HUDEP-2 (cell line): ENCODE results near the gene AQP12A.
"Not testable (repeated sequence)": the region's sequence is repeated elsewhere in the genome, so short reads cannot be mapped to it uniquely, and the experiment has no call there.

Experiments
- DNase-seq, 76 experiments: peaks; one replicate each; lab custom pipeline; 2025; ENCODE audit not compliant: unreplicated experiment in 76 of 76; lab: John Stamatoyannopoulos, UW

The AQP12A gene, protein sequence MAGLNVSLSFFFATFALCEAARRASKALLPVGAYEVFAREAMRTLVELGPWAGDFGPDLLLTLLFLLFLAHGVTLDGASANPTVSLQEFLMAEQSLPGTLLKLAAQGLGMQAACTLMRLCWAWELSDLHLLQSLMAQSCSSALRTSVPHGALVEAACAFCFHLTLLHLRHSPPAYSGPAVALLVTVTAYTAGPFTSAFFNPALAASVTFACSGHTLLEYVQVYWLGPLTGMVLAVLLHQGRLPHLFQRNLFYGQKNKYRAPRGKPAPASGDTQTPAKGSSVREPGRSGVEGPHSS

DNA sequence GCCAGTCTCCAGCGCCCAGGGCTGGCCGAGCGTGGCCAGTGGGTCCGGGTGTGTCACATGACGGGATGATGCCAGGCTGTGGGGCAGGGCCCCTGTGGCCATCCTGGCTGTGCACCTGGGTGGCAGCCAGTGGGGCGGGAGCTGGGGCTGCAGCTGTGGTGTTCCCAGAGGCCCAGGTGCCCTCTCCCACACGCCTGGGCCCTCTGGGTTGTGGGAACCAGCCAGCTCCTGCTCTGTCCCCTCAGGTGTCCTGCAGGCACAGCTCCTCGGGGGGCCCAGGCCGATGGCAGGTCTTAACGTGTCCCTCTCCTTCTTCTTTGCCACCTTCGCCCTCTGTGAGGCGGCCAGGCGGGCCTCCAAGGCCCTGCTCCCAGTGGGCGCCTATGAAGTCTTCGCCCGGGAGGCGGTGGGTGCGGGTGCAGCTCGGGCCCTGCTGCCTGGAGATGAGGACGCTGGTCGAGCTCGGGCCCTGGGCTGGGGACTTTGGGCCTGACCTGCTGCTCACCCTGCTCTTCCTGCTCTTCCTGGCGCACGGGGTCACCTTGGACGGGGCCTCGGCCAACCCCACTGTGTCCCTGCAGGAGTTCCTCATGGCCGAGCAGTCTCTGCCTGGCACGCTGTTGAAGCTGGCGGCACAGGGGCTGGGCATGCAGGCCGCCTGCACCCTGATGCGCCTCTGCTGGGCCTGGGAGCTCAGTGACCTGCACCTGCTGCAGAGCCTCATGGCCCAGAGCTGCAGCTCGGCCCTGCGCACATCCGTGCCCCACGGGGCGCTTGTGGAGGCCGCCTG is at the start of gene AQP12A:
AQP12A (plus strand) TSS at position 236 of the 790 bp plus-strand sequence; CDS start at position 284, 48 bp downstream.
- DNase-seq: not testable (repeated sequence)

DNA sequence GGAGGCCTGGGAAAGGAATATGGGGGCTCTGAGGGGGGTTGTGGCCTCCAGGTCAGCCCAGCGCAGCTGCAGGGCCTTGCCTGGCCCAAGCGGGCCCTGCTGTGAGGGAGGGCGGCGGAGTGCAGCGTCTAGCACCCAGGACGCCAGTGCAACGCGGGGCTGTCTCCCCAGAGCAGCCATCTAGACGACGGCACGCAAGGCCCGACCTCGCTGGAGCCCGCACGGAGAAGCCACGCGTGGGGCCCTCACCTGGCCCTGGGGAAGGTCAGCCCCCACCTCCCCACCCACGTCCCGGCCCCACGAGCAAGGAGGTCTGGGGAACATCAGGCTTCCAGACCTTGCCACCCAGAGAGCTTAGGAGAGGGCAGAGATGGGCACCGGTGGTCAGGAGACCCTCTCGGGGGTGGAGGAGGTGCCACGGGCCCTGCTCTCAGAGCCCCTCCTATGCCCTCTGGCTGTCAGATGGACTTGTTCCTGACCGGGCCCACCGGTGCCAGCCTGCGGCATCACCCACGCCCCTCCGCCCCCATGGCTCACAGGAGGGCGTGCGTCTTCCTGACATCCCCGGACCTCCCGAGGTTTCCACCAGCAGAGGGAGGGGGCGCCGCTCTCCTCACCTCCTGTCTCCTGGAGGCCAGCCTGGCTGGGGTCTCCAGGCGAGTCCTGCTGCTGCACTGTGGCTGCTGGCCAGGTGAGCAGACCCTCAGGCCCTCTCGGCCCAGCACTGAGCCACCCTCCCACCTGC is 49.4 kb upstream of the AQP12A start:
- no peak for DNase-seq

DNA sequence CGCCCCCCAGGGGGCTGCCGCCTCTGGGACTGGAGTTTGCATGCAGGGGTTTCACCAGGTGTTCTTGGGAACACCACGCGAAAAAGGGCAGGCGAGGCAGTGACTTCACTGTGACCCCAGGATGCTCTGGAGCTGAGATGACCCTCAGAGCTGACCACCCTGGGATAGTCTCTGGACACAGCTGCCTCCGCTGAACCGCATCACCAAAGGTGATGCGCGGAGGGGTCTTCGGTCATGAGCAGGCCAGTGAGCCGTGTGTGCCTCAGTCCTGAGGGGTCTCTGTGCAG is 48.9 kb upstream of the AQP12A start:
- no peak for DNase-seq

DNA sequence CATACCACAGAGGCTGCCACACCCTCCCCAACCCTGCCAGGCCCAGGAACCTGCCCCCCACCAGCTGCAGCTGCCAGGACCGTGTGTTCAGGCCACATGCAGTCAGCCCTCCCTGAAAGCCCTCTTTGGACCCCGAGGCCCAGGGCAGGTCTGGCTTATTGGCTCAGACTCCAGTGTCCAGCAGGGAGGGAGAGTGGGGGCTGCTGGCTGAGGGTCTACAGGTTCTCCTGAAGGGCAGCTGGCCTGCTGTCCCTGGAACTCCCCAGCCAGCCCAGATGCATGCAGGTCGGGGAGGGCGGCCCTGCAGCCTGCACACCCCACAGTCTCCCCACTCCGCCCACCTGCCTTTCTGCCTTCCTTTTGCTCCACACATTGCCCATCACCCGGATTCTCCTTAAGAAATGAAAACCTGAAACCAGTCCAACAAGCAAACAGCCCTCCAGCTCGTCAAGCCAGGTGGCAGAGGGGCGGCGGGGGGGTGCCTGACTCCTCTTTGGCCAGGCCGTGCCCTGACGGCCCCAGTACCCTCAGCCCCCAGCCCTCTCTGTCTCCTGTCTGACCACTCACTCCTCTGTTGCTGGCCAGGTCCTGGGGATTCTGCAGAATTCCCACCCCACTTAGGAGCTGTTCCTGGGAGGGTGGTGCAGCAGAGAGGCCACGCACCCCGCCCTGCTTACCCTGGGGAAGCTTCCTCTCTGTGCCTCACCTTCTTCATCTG is 48.4 kb upstream of the AQP12A start:
- no peak for DNase-seq

DNA sequence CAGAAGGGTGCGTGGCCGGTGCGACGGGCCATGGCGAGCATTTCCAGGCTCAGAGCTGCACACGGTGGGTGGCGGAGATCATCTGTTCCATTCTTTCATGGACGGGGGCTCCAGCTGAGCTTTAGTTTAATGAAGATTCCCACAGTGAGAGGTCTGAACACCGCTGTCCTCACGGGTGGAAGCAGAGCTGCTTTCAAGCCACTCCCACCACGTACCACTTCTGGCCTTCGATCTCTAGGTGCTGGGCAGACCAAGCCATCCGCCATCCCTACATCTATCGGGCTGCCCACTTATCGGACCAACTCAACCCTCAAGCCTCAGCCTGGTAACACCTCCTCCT is 47.9 kb upstream of the AQP12A start:
- DNase-seq: no peak

DNA sequence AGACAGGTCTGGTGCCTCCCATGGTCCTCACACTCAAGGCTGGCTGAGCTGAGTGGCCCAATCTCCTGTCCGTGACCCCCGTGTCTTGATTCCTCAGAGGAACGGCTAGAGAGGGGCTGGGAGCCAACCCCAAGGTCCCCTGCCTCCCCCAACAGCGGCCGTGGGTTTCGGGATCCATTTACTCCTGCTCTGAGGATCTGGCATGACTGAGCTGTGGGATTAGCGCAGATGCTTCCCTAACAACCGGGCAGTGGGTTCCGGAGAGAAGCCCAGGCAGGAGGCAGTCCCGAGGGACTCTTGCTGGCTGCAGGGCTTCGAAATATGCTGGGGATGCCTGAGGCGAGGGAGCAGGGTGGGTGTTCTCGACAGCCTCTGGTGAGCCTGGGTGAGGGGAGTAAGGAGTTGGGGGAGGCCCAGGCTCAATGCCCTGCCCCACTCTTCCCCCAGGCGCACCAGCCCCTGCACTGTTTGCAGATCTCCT is 47.5 kb upstream of the AQP12A start:
- DNase-seq: no peak

DNA sequence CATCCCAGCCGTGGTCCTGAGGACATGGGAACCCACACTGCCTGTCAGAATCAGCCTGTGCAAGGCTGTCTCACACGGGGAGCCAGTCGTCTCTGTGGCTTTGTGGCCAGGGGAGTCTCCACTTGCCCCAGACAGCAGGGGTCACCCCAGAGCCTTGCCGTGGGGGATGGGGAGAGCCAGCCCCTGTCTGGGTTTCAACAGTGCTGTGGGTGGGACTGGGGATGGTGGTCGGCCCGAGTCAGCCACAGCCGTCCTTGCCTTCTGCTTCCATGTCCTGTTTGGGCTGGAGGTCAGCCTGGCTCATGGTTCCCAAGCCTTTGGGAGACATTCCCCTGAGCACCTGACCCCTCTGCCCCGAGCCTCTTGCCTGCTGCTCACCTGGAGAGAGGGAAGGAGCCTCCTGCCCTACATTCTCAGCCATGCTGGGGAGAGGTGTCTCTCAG is 46.8 kb upstream of the AQP12A start:
- no peak for DNase-seq

DNA sequence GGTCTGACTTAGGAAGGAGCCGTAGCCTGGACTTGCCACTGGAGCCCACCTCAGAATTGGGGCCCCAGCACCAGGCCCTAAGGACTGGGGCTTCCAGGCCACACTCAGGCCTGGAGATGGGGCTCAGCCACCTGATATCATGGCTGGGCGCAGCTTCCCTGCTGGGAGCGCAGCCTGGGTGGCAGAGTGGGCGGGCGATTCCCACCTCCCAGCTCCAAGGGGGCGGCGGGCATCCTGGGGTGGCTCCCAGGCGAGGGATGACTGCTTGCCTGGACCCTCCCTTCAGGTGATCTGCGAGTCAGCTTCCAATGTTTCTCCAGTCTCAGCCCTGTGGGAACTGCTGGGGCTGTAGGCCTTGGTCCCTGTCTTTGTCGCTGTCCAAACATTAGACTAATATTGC is 46.3 kb upstream of the AQP12A start:
- DNase-seq: no peak

DNA sequence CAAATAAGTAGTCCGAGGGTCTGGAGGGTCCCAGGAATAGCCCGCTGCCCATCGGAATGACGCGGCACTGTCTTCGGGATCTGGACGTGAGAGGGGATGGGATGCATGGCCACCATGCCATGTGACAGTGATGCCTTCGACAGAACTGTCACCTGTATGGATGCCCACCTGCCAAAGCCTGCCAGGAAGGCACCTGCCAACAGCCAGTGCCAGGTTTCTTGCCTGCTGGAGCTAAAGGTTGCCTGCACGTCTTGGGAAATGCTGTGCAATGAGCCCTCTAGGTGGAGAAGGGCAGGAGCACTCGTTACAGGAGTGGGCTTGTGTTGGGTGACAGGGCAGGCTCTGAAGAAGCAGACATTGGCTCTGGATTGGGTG is 45.9 kb upstream of the AQP12A start:
- no peak for DNase-seq

DNA sequence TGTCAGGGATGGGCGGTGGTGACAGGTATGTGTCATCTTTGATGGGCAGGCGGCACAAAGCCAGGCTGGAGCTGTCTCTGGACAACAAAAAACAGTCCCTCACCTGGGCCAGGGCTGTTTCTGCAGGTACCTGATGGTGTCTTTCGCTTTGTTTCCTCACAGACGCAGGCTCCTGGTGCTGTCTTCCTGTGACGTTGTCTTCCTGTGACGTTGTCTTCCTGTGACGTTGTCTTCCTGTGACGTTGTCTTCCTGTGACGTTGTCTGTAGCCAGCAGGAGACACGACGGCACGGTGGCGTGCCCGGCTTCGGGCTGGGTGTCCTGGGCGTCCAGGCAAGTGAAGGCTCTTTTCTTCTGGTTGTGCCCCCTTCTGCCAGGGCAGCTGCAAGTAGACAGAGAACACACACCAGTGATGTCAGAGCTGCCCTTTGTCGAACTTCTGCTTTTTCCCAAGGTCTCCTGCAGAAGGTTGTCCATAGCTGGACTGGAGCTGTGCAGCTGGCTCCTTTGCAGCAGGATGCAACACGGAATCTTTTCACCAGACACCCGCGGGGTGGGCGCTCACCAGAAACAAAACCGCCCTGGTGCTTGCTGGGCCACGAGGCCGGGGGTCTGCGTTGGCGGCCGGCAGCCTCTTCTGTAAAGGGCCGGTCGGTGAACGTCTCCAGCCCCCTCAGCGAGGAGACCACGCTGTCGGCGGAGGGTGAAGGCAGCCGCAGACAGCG is 45.3 kb upstream of the AQP12A start:
- DNase-seq: no peak

DNA sequence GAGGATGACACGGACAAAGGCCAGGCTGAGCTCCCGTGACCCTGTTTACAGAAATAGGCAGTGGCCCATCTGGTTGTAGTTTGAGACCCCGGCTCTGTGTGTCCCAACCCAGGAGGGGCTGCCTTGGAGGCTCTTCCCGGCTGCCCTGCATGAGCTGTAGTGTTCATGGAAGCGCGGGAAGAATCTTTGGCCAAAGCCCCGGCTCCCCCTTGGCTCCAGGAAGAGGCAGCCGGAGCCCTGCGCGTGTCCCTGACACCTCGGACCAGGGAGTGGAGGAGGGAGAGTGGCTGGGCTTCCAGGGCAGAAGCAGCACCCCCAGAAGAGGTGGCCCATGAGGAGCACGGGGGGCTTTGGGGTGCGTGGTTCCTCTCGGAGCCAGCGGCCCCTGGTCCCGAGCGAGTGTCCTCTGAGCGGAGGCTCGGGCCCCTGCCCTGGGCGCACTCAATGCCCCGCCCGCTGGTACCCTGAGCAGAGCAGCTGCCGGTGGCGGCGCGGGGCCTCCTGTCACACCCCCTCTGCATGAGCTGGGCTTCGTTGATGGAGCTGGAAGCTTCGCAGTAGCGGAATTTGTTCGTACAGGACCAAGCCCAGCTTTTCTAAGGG is 44.7 kb upstream of the AQP12A start:
- DNase-seq: no peak

DNA sequence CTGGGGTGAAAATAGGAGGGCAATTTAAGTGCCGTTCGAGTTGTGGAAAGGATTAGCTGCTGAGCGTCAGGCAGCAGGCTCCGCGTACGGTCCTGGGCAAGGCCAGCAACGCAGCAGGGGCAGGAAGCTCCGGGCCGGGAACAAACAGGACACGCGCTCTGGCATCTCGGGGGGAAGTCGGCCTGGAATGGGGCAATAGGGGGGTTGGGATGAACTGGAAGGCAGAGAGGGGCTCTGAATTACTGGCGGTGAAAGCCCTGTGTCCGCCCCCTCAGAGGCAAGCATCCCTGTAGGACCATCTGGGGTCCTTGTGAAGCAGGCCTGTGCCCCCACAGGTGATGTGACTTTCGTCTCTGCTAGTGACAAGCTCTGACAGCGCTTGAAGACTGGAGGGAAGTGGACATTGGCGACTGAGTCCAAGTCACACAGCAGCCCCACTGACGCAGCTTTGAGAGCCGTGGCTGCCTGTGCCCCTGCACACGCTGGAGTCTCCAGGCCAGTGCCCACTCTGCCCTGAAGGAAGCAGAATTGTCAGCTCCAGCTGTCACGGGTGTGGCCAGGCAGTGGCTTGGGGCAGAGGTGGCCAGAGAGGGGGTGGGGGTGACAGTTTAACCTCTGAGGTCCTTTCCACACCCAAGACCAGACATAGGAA is 44.0 kb upstream of the AQP12A start:
- no peak for DNase-seq

DNA sequence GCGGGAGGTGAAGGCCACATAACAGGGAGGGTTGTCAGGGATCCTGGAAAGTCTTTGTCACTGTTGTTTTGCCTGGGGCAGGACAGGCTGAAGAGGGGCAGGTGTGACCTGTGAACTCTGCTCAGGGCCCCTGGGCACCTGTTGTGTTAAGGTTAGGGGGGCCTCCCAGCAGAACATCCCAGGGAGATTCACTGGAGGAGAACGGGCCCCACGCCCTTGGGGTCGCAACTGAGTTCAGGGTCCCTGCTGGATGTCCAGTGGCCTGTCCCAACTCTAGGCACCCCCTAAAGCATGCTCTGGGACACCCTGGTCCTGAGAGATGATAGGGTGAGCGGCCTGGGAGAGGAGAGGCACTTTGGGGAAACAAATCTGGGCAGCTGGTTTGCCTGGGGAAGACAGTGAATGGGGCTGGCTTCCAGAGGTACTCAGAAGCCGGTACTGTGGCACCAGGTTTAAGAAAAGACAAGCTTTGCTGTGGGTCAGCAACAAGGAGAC is 43.5 kb upstream of the AQP12A start:
- DNase-seq: no peak

DNA sequence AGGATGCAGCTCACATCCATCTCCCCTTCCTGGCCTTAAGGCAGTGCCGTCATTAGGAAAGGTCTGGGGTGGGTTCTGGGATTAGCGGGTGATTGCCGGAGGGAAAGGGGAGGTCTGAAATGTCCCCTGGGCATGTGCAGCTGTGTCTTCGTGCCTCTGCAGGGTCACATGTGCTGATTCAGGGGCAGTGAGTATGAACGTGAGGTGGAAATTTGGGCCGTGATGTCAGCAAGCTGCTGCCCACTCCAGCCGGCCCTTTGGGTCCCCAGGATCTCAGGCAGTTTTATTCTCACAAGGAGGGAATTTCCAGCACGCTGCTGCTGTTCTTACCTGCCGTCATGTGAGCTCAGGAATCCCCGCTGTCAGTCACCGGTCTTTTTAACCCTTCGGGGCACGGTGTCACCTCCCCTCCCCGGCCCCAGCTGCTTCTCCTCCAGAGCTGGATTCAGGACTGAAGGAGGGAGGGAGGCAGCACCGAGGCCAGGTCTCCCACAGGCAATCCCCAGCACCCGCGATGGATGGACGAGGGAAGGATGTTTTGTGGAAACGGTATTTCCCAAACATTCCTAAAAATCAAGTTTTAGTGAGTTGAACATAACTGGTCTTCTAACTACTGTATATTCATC is 42.9 kb upstream of the AQP12A start:
- no peak for DNase-seq

DNA sequence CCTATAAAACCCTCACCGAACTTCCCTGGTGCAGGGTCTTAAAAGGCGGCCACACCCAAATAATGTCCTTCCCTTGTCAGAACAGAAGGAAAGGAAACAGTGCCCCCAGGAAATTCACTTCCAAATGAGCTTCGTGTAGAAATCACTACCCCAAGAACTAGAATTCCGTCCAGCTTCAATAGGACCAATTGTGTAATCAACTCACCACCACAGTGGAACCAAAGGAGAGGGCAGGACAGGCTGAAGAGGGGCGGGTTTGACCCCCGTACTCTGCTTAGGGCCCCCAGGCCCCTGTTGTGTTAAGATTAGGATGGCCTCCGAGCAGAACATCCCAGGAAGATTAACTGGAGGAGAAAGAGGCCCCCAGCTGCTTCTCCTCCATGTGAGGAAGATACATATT is 42.3 kb upstream of the AQP12A start:
- no peak for DNase-seq

DNA sequence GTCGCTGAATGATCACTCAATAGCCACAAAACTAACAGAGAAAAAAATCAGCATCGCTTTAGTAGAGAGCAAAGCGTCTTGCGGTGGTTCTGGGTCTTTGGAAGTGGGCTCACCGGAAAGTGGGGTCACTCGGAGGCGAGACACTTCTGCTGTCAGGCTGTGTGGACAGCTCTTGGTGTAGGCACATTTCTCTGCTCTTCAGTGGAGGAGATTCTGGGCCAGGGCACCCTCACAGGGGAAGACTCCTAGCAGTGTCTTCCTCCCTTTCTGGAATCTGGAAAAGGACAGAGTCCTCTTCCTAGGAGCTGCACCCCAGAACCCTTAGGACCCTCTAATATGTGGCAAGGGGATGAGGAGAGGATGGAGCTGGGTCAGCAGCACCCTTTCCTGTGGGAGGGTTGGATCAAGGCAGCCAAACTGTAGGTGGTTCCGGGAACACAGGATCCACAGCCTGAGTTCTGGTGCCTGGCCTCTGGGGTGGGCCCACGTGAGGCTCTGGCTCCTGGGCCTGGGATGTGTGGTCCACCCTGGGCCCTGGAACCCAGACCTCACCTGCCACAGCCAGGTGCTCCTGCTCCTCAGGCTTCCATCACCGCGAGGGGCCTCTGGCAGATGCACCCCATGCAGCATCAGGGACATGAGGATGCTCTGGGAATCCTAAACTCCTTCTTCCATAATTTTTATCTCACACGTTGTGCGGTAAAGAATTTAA is 41.3 kb upstream of the AQP12A start:
- no peak for DNase-seq

DNA sequence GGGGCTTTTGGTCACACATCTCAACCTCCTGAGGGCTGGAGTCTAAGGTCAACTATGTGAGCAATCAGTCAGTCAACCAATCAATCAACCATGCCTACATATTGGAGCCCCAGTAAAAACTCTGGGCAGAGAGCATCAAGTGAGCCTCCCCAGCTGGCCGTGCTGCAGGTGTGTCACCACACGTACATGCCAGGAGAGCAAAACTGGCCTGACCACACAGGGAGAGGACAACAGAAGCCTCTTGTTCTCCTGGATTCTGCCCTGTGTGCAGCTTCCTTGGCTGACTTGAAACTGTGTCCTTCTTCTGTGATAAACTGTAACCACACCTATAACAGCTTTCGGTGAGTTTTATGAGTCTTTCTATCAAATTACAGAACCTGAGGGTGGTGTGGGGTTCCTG is 40.5 kb upstream of the AQP12A start:
- DNase-seq: no peak
